Left lobe of liver (tissue), 2 donors: ENCODE data around the gene TMED1. TPM values are rescaled to one million over a fixed set of nuclear protein-coding genes. Genes with fewer than 3 reads are reported as not detected.

Experiments used
- ATAC-seq: fragments of 200-7000 bp; cut with Tn5 transposase; one replicate; pipeline ENCODE4 v1.9.1; 2020; ENCODE audit warnings: mild to moderate bottlenecking, moderate library complexity
- DNase-seq: peaks from one replicate; pipeline ENCODE4 v3.0.0-alpha.2; 2020; ENCODE audit warnings: low spot score
- total RNA-seq: library from RNA; stranded (reverse); gene quantifications from one replicate; pipeline ENCODE4 v1.2.1, GENCODE V29; 2021
- donor health status: DM: no; HTN: no; CAD: no; lungs with moderate emphysema.
- donor health status: DM: no; HTN: yes; CAD: no.

The TMED1 gene
- total RNA-seq, 1 donor from 2014 or later: 21.9 TPM

- ATAC-seq (peak; percentile 30), DNase-seq (no peak)
These were observed 23.1 kb downstream of the TMED1 start for GRCh38 chr19:10812902-10813404.

GRCh38 chr19:10812196-10812595 is 23.8 kb downstream of the TMED1 start:
- ATAC-seq (no peak), DNase-seq (no peak)

GRCh38 chr19:10811391-10812111 is 24.5 kb downstream of the TMED1 start:
- DNase-seq (no peak), ATAC-seq (no peak)

- peak; percentile 12 for ATAC-seq
These were observed 26.2 kb downstream of the TMED1 start for GRCh38 chr19:10809651-10810285.

GRCh38 chr19:10808937-10809649 is 26.9 kb downstream of the TMED1 start:
- peak; percentile 16 for ATAC-seq

More at GRCh38 chr19:10809651-10810285, 26.2 kb downstream of the TMED1 start:
- DNase-seq: no peak

GRCh38 chr19:10805758-10806247 is 30.2 kb downstream of the TMED1 start:
- ATAC-seq: no peak

More at GRCh38 chr19:10808937-10809649, 26.9 kb downstream of the TMED1 start:
- no peak for DNase-seq

DNA sequence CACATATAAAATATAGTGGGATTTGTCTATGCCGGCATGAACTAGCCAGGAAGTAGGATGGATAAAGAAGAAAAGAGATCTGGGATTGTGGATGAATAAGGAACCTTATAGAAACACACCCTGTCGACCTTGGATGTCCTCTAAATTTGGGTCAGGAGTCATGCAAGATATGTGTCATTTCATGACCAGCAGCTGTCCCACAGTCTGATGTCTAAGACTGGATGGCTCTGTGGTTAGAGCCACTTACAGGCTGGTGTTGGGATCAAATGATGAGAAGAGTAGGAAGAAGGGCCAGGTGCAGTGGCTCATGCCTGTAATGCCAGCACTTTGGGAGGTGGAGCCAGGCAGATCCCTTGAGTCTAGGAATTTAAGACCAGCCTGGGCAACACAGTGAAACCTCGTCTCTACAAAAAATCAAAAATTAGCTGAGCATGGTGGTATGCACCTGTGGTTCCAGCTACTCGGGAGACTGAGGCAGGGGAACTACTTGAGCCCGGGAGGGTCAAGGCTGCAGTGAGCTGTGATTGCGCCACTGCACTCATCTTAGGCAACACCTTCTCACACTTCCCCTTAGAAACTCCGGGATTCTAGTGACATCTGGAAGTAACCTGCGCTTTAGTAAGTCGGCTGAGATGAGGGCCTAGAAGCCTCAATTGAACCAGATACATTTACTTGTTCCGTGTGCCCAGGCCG is 30.8 kb downstream of the TMED1 start:
- DNase-seq (no peak), ATAC-seq (no peak)

More at GRCh38 chr19:10805758-10806247, 30.2 kb downstream of the TMED1 start:
- no peak for DNase-seq

- no peak for ATAC-seq
- no peak for DNase-seq
These were observed 32.8 kb downstream of the TMED1 start for GRCh38 chr19:10803252-10803651.

DNA sequence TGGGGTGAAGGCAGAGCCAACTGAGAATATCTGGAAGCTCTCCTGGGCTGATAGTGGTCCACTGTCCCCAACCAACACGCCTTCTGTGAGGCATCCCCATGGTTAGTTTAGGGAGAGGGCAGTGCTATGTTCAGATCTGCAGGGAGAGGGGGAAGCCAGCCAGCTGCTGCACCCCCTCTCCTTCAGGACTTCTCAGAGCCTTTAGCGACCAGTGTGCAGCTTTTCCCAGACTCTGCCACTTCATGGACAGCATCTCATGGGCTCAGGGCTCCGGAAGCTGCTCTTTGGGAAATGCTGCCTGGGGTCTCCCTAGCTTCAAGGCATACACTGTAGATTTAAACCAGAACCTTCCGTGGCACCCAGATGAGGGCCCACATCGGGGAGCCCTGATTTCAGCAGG is 33.5 kb downstream of the TMED1 start:
- DNase-seq (no peak), ATAC-seq (no peak)

GRCh38 chr19:10800488-10800887 is 35.5 kb downstream of the TMED1 start:
- DNase-seq: no peak
- no peak for ATAC-seq

DNA sequence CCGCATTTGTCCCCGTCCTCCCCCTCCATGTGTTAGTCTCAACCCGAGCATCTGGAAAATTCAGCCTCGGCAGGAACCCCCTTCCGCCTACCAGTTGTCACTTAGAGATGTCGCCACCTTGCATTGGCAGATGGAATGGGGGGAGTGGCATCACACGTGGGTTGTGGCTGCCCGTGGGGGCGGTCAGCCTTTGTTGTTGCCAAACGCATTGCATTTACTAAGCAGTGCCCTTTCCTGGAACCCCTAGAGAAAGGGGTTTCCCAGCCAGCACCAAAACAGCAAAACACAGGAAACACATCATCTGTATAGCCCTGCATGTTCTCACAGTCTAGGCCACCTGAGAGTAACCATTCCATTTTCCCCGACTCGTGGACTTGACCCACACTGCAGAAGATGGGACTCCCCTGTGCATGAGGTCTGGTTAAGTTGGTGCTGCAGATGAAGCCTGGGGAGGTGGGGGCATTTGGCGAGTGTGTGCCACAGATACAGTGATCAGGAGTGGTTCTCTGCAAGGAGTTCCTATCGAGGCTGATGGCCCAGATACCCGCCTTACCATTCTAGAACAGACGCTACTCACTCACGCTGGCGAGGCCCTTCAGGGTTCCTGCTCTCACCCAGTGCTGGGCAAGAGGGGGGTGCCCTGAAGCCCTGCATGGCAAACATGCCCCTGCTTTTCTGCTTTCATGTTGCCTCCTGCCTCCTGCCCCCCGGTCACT is 38.3 kb downstream of the TMED1 start:
- no peak for ATAC-seq

GRCh38 chr19:10797078-10797477 is 38.9 kb downstream of the TMED1 start:
- ATAC-seq (no peak), DNase-seq (no peak)

More for the DNA sequence above, 38.3 kb downstream of the TMED1 start:
- no peak for DNase-seq

DNA sequence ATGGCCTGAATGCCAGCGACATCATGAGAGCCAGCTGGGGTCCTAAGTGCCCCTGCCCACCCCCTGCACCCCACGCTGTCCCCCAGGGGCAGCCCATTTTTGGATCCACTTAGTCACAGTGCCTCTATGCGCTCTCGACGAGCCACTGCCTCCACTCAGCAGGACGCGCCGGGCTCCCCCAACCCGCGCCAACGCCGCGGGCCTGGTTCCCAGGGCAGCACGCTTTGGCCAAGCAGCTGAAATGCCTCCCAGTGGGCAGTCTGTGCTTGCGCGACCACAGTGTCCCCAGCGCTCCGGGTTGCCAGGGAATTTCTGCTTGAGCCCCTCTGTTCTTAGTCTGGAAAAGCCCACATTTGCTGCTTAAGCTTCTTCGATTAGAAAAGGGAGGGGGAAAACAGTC is 39.4 kb downstream of the TMED1 start:
- DNase-seq: no peak

DNA sequence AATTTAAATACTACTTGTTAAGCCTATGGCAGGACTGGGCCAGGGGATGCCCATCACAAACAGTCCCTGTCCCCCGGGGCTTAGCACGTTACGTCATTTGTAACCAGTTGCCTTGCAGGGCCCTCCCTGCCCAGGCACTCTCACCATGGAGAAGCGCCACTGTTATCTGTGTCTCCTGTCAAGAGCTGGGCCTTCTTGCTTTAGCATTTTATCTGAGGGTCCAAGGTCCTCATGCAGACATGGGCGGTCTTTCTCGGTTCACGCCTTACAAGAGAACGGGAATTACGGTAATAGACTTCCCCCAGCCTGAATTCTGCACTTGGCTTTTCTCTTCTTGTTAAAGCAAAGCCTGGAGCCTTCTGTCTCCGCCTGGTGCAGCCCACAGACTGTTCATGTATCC is 46.1 kb downstream of the TMED1 start:
- no peak for DNase-seq
- no peak for ATAC-seq

More for the DNA sequence above, 39.4 kb downstream of the TMED1 start:
- no peak for ATAC-seq

- DNase-seq (no peak), ATAC-seq (no peak)
These were observed 47.9 kb downstream of the TMED1 start for GRCh38 chr19:10788146-10788545.

DNA sequence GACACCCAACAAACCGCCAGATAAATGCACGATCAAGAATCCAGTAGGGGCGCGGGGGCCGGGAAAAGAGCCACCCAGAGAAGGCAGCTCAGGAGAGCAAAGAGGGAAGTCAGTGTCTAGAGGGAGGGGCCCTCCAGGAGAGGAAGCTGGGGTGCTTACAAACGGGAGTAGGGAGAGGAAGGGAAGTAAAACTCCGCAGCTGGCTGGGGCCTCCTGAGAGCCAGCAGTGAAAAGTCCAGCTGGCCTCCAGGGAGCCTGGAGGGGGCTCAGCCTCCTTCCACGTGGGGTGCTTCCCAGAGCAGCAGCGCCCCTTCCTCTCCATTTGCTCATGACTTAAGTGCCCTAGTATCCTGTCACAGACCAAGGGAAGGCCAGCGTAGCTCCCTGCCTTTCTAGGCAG is 51.8 kb downstream of the TMED1 start:
- DNase-seq (no peak), ATAC-seq (peak; percentile 52)

DNA sequence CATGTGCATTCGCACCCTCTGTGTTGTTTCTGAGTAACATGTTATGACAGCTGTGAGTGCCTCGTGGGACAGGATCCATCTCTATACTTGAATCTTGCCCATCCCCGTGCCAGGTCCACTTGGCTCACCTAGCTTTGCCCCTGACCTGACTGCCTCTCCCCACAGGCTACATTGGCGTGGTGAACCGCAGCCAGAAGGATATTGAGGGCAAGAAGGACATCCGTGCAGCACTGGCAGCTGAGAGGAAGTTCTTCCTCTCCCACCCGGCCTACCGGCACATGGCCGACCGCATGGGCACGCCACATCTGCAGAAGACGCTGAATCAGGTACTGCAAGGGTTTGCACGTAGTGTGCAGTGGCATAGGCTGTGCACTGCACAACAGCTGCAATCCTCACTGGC is 53.2 kb downstream of the TMED1 start:
- ATAC-seq (no peak), DNase-seq (no peak)
